Naive thymus-derived CD4-positive, alpha-beta T cell (primary cell): Measurements from ENCODE around the gene ALDH2. TPM values are rescaled to one million over a fixed set of nuclear protein-coding genes. Genes with fewer than 3 reads are reported as not detected.

Experiments
- ATAC-seq: fragments of 150-1000 bp; cut with Tn5 transposase; 2 replicates; pipeline ENCODE4 v1.10.0; 2021; ENCODE audit warnings: mild to moderate bottlenecking, moderate library complexity
- CTCF ChIA-PET: fragments of 350-600 bp; sonication (Branson Sonifier 250); formaldehyde crosslinking; loops from one replicate; lab custom pipeline; 2021; ENCODE audit warnings: antibody characterized with exemption; lab: Charles Lee
- POLR2A ChIA-PET: fragments of 350-600 bp; sonication (Branson Sonifier 250); formaldehyde crosslinking; loops from one replicate; lab custom pipeline; 2021; ENCODE audit warnings: antibody characterized with exemption, inconsistent platforms; lab: Charles Lee
- DNase-seq, 9 donors: peaks; one replicate each; pipeline versions ENCODE4 v3.0.0 to v3.0.0-alpha.2; 2020 to 2022; ENCODE audit warnings: mixed read lengths in 1 of 9
- H3K27ac ChIP-seq: one replicate; pipeline ENCODE4 v1.7.0; 2013; ENCODE audit warnings: mild to moderate bottlenecking, low read depth, low read length, moderate library complexity
- H3K27me3 ChIP-seq, 2 donors: one replicate each; pipeline ENCODE4 v1.7.0; 2013; ENCODE audit warnings: low read length in 2 of 2, mild to moderate bottlenecking in 2 of 2, moderate library complexity in 2 of 2; ENCODE audit not compliant: control insufficient read depth in 2 of 2, insufficient read depth in 2 of 2
- H3K36me3 ChIP-seq, 3 experiments: 1 replicate in 2 of 3; 2 replicates in 1 of 3; pipeline ENCODE4 v1.7.0; 2013; ENCODE audit warnings: low read length in 3 of 3, mild to moderate bottlenecking in 3 of 3, moderate library complexity in 1 of 3; ENCODE audit not compliant: insufficient read depth in 3 of 3, control insufficient read depth in 2 of 3
- H3K4me1 ChIP-seq, 2 donors: one replicate each; pipeline ENCODE4 v1.7.0; 2013; ENCODE audit warnings: low read length in 2 of 2, mild to moderate bottlenecking in 2 of 2, moderate library complexity in 1 of 2; ENCODE audit not compliant: control insufficient read depth in 2 of 2, insufficient read depth in 2 of 2
- H3K4me3 ChIP-seq: 2 replicates; pipeline ENCODE4 v1.7.0; 2013; ENCODE audit warnings: mild to moderate bottlenecking, low read length
- H3K9me3 ChIP-seq, 3 experiments: 1 replicate in 2 of 3; 2 replicates in 1 of 3; pipeline ENCODE4 v1.7.0; 2013; ENCODE audit warnings: low read length in 3 of 3; ENCODE audit not compliant: control insufficient read depth in 2 of 3
- H3K27ac Mint-ChIP-seq, 9 donors: one replicate each; pipeline ENCODE4 v1.8.0; 2020 to 2022; ENCODE audit warnings: mixed read lengths in 9 of 9, mild to moderate bottlenecking in 8 of 9, moderate library complexity in 5 of 9, inconsistent platforms in 2 of 9
- H3K27me3 Mint-ChIP-seq, 5 donors: one replicate each; pipeline ENCODE4 v1.8.0; 2021 to 2022; ENCODE audit warnings: mixed read lengths in 5 of 5, mild to moderate bottlenecking in 1 of 5
- H3K36me3 Mint-ChIP-seq, 5 donors: one replicate each; pipeline ENCODE4 v1.8.0; 2020 to 2022; ENCODE audit warnings: mixed read lengths in 5 of 5, mild to moderate bottlenecking in 3 of 5, inconsistent platforms in 1 of 5
- H3K4me1 Mint-ChIP-seq, 7 donors: one replicate each; pipeline ENCODE4 v1.8.0; 2020 to 2022; ENCODE audit warnings: mixed read lengths in 7 of 7, mild to moderate bottlenecking in 3 of 7, inconsistent platforms in 1 of 7
- H3K4me3 Mint-ChIP-seq, 10 donors: one replicate each; pipeline ENCODE4 v1.8.0; 2020 to 2022; ENCODE audit warnings: mild to moderate bottlenecking in 10 of 10, mixed read lengths in 10 of 10, moderate library complexity in 6 of 10, inconsistent platforms in 2 of 10
- H3K9me3 Mint-ChIP-seq, 11 donors: one replicate each; pipeline ENCODE4 v1.8.0; 2020 to 2022; ENCODE audit warnings: mixed read lengths in 11 of 11, mild to moderate bottlenecking in 4 of 11, inconsistent platforms in 1 of 11, moderate library complexity in 1 of 11
- intact Hi-C, 2 donors: fragments of 100-400 bp; cut with micrococcal nuclease; formaldehyde crosslinking; loops; one replicate each; pipeline ENCODE4 v1.15.1; 2023
- polyA plus RNA-seq, 2 donors: library from polyadenylated mRNA; unstranded; fragments of 300-500 nt; fragmentation: Illumina TruSeq; gene quantifications; one replicate each; pipeline ENCODE4 v1.2.3, GENCODE V29; 2021
- total RNA-seq, 6 experiments: library from RNA in 5 of 6; stranded (reverse) in 5 of 6; gene quantifications; 1 replicate in 5 of 6; 2 replicates in 1 of 6; pipeline ENCODE4 v1.2.3 and lab custom pipeline; 2021 to 2026

The ALDH2 gene
- total and polyA plus RNA-seq, 7 experiments from 2014 or later, result 0.46 to 69.3 (median 3.3) TPM

DNA sequence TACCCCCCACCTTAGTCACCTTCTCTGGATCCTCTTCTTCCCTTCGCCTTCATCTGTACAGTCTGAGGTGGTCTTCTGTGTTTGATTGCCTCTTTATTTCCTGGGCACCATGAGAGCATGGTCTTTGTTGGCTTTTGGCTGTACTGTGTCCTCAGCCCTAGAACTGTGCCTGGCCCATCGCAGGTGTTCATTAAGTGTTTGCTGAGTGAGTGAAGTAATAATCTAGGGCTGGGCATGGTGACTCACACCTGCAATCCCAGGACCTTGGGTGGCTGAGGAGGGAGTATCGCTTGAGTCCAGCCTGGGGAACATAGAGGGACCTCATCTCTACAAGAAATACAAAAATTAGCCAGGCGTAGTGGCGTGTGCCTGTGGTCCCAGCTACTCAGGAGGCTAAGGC is 13.9 kb downstream of the ALDH2 start:
- peaks cover 0 to 5% (median 0%) of the 10 kb centered on the region in 5 donors for H3K27me3 Mint-ChIP-seq
- H3K36me3 Mint-ChIP-seq, result peaks cover 0 to 6% (median 3%) of the 10 kb centered on the region in 5 donors
- H3K4me1 Mint-ChIP-seq, result peaks cover 0 to 11% (median 4%) of the 10 kb centered on the region in 7 donors
- H3K4me3 Mint-ChIP-seq, result no peak overlapping the region
- DNase-seq, result no peak
- Histone ChIP-seq H3K27ac (no peak overlapping the region), H3K4me3 (no peak overlapping the region), H3K9me3 (no peaks in the 10 kb centered on the region), H3K36me3 (no peaks in the 10 kb centered on the region), H3K4me1 (no peaks in the 10 kb centered on the region), H3K27me3 (no peaks in the 10 kb centered on the region)
- H3K27ac Mint-ChIP-seq, result no peak overlapping the region
- ChIA-PET CTCF (no interaction called here), POLR2A (no interaction called here)
- intact Hi-C loops, result no loop called here
- ATAC-seq, result no peak
- peaks cover 0 to 3% (median 0%) of the 10 kb centered on the region in 11 donors for H3K9me3 Mint-ChIP-seq

GRCh38 chr12:111781085-111781658 is 14.4 kb downstream of the ALDH2 start:
- H3K4me3 ChIP-seq, result no peak overlapping the region
- H3K4me3 Mint-ChIP-seq, result no peak overlapping the region
- ATAC-seq (no peak), DNase-seq (no peak)
- no peak overlapping the region for H3K27ac Mint-ChIP-seq
- H3K36me3 ChIP-seq, result no peaks in the 10 kb centered on the region
- no peaks in the 10 kb centered on the region for H3K27me3 ChIP-seq
- H3K4me1 Mint-ChIP-seq, result peaks cover 0 to 5% (median 0%) of the 10 kb centered on the region in 7 donors
- H3K9me3 ChIP-seq, result no peaks in the 10 kb centered on the region
- H3K9me3 Mint-ChIP-seq, result peaks cover 0 to 3% (median 0%) of the 10 kb centered on the region in 11 donors
- CTCF ChIA-PET, result no interaction called here
- POLR2A ChIA-PET, result no interaction called here
- H3K27me3 Mint-ChIP-seq, result peaks cover 0 to 1% (median 0%) of the 10 kb centered on the region in 5 donors
- intact Hi-C loops, result no loop called here
- peaks cover 0 to 6% (median 3%) of the 10 kb centered on the region in 5 donors for H3K36me3 Mint-ChIP-seq
- H3K27ac ChIP-seq, result no peak overlapping the region
- no peaks in the 10 kb centered on the region for H3K4me1 ChIP-seq

GRCh38 chr12:111783046-111783445 is 16.3 kb downstream of the ALDH2 start:
- intact Hi-C loops, result no loop called here
- POLR2A ChIA-PET, result no interaction called here
- Mint-ChIP-seq H3K9me3 (peaks cover 0 to 3% (median 0%) of the 10 kb centered on the region in 11 donors), H3K4me3 (no peak overlapping the region), H3K36me3 (peaks cover 0 to 7% (median 3%) of the 10 kb centered on the region in 5 donors), H3K27ac (no peak overlapping the region), H3K4me1 (peaks cover 0 to 2% (median 0%) of the 10 kb centered on the region in 7 donors), H3K27me3 (no peaks in the 10 kb centered on the region)
- no peak overlapping the region for H3K27ac ChIP-seq
- no peak overlapping the region for H3K4me3 ChIP-seq
- no peaks in the 10 kb centered on the region for H3K9me3 ChIP-seq
- ATAC-seq (no peak), DNase-seq (no peak)
- no peaks in the 10 kb centered on the region for H3K27me3 ChIP-seq
- no peaks in the 10 kb centered on the region for H3K36me3 ChIP-seq
- CTCF ChIA-PET, result no interaction called here
- H3K4me1 ChIP-seq, result no peaks in the 10 kb centered on the region

- Histone ChIP-seq H3K27me3 (no peaks in the 10 kb centered on the region), H3K9me3 (no peaks in the 10 kb centered on the region), H3K4me1 (no peaks in the 10 kb centered on the region), H3K36me3 (no peaks in the 10 kb centered on the region), H3K4me3 (no peak overlapping the region), H3K27ac (no peak overlapping the region)
- H3K9me3 Mint-ChIP-seq, result peaks cover 0 to 3% (median 0%) of the 10 kb centered on the region in 11 donors
- H3K4me1 Mint-ChIP-seq, result peaks cover 0 to 2% (median 0%) of the 10 kb centered on the region in 7 donors
- no peak overlapping the region for H3K4me3 Mint-ChIP-seq
- no peak overlapping the region for H3K27ac Mint-ChIP-seq
- no peaks in the 10 kb centered on the region for H3K27me3 Mint-ChIP-seq
- no peak for ATAC-seq
- peaks cover 0 to 7% (median 3%) of the 10 kb centered on the region in 5 donors for H3K36me3 Mint-ChIP-seq
- CTCF ChIA-PET, result no interaction called here
- intact Hi-C loops, result no loop called here
- POLR2A ChIA-PET, result no interaction called here
- no peak for DNase-seq
Observed at GRCh38 chr12:111784953-111785352, 18.2 kb downstream of the ALDH2 start.

- H3K4me1 Mint-ChIP-seq, result no peaks in the 10 kb centered on the region
- POLR2A ChIA-PET, result interaction anchor here (0.6 kb wide), 1 partner anchor 342 kb away, joined by 3 read pairs; no protein-coding TSS in a partner anchor
- no peak overlapping the region for H3K27ac ChIP-seq
- no peaks in the 10 kb centered on the region for H3K4me1 ChIP-seq
- DNase-seq (no peak), ATAC-seq (no peak)
- no peaks in the 10 kb centered on the region for H3K9me3 ChIP-seq
- H3K27me3 Mint-ChIP-seq, result no peaks in the 10 kb centered on the region
- no peaks in the 10 kb centered on the region for H3K27me3 ChIP-seq
- peaks cover 0 to 7% (median 3%) of the 10 kb centered on the region in 5 donors for H3K36me3 Mint-ChIP-seq
- no peak overlapping the region for H3K4me3 ChIP-seq
- H3K9me3 Mint-ChIP-seq, result peaks cover 0 to 3% (median 0%) of the 10 kb centered on the region in 11 donors
- CTCF ChIA-PET, result no interaction called here
- intact Hi-C loops, result no loop called here
- H3K27ac Mint-ChIP-seq, result no peak overlapping the region
- H3K36me3 ChIP-seq, result no peaks in the 10 kb centered on the region
- H3K4me3 Mint-ChIP-seq, result no peak overlapping the region
Observed at GRCh38 chr12:111785651-111786050, 18.9 kb downstream of the ALDH2 start.

GRCh38 chr12:111788178-111788654 is 21.5 kb downstream of the ALDH2 start:
- Mint-ChIP-seq H3K4me1 (no peaks in the 10 kb centered on the region), H3K36me3 (peaks cover 0 to 4% (median 0%) of the 10 kb centered on the region in 5 donors), H3K4me3 (no peak overlapping the region), H3K9me3 (no peaks in the 10 kb centered on the region), H3K27ac (no peak overlapping the region), H3K27me3 (no peaks in the 10 kb centered on the region)
- no peaks in the 10 kb centered on the region for H3K9me3 ChIP-seq
- H3K4me3 ChIP-seq, result no peak overlapping the region
- no peaks in the 10 kb centered on the region for H3K4me1 ChIP-seq
- no peaks in the 10 kb centered on the region for H3K36me3 ChIP-seq
- POLR2A ChIA-PET, result no interaction called here
- H3K27me3 ChIP-seq, result no peaks in the 10 kb centered on the region
- H3K27ac ChIP-seq, result no peak overlapping the region
- CTCF ChIA-PET, result no interaction called here
- DNase-seq, result no peak
- intact Hi-C loops, result no loop called here
- ATAC-seq, result peak; percentile 32

DNA sequence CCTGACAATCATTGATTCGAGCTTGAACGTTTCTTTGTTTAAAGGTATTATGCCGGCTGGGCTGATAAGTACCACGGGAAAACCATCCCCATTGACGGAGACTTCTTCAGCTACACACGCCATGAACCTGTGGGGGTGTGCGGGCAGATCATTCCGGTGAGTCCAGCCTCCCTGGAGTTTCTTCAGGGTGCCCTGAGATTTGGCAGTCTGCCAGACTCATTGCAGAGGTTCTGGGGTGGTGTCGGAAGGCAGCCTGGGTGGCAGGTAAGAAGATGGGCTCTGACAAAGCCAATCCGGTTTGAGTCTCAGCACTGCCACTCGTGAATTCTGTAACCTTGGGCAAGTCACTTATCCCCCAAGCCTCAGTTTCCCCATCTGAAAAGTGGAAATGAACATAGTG is 23.0 kb downstream of the ALDH2 start:
- no peak for ATAC-seq
- no peaks in the 10 kb centered on the region for H3K4me1 ChIP-seq
- H3K27ac Mint-ChIP-seq, result no peak overlapping the region
- no peaks in the 10 kb centered on the region for H3K27me3 ChIP-seq
- H3K4me3 Mint-ChIP-seq, result no peak overlapping the region
- ChIA-PET CTCF (interaction anchor here (0.6 kb wide), 1 partner anchor 36 kb away, joined by 3 read pairs; no protein-coding TSS in a partner anchor), POLR2A (interaction anchor here (0.5 kb wide), 1 partner anchor 23 kb away, joined by 3 read pairs; no protein-coding TSS in a partner anchor)
- H3K4me1 Mint-ChIP-seq, result no peaks in the 10 kb centered on the region
- no peak for DNase-seq
- H3K27me3 Mint-ChIP-seq, result no peaks in the 10 kb centered on the region
- H3K9me3 ChIP-seq, result no peaks in the 10 kb centered on the region
- intact Hi-C loops, result no loop called here
- H3K9me3 Mint-ChIP-seq, result no peaks in the 10 kb centered on the region
- H3K36me3 Mint-ChIP-seq, result peaks cover 0 to 4% (median 0%) of the 10 kb centered on the region in 5 donors
- no peaks in the 10 kb centered on the region for H3K36me3 ChIP-seq
- H3K27ac ChIP-seq, result no peak overlapping the region
- no peak overlapping the region for H3K4me3 ChIP-seq
